Raji (cell line): ENCODE data around the gene DRC1.

Experiments used
- POLR2A ChIP-seq: IDR thresholded peaks from 2 replicates; pipeline ENCODE4 v1.6.1; 2011; ENCODE audit warnings: low read depth, low read length, control low read depth; ENCODE audit not compliant: insufficient read depth

DRC1 gene

GRCh38 chr2:26463244-26464192, 61.8 kb downstream of the DRC1 start:
- TF ChIP-seq POLR2A = no peak

GRCh38 chr2:26464390-26465265, 62.9 kb downstream of the DRC1 start:
- TF ChIP-seq POLR2A = no peak

- no peak for TF ChIP-seq POLR2A
Observed at GRCh38 chr2:26465266-26465925, 63.7 kb downstream of the DRC1 start.

- no peak for TF ChIP-seq POLR2A
Observed at GRCh38 chr2:26465981-26466471, 64.3 kb downstream of the DRC1 start.

GRCh38 chr2:26466662-26467310, 65.1 kb downstream of the DRC1 start:
- no peak for TF ChIP-seq POLR2A

- no peak for TF ChIP-seq POLR2A
Observed at GRCh38 chr2:26469092-26469710, 67.5 kb downstream of the DRC1 start.

GRCh38 chr2:26469955-26470354, 68.2 kb downstream of the DRC1 start:
- no peak for TF ChIP-seq POLR2A

GRCh38 chr2:26470601-26471260, 69.0 kb downstream of the DRC1 start:
- TF ChIP-seq POLR2A = no peak

- TF ChIP-seq POLR2A = no peak
Observed at GRCh38 chr2:26471289-26471688, 69.6 kb downstream of the DRC1 start.

GRCh38 chr2:26471766-26472706, 70.3 kb downstream of the DRC1 start:
- no peak for TF ChIP-seq POLR2A

GRCh38 chr2:26472821-26473655, 71.3 kb downstream of the DRC1 start:
- no peak for TF ChIP-seq POLR2A

- TF ChIP-seq POLR2A = no peak
Observed at GRCh38 chr2:26473796-26474195, 72.1 kb downstream of the DRC1 start.
